Lung (tissue), 12 donors: Measurements from ENCODE around the gene GBP7. TPM values are rescaled to one million over a fixed set of nuclear protein-coding genes. Genes with fewer than 3 reads are reported as not detected.
A peak's percentile ranks its signal among the peaks of the same experiment; 100 is the strongest.

ENCODE experiments used
- ATAC-seq: fragments of 200-7000 bp; cut with Tn5 transposase; one replicate; pipeline ENCODE4 v1.9.1; 2020; ENCODE audit warnings: moderate number of reproducible peaks; ENCODE audit not compliant: insufficient read depth, low FRiP score
- DNase-seq, 3 donors: peaks; one replicate each; pipeline ENCODE4 v3.0.0-alpha.2; 2013 to 2017
- H3K27ac ChIP-seq, 2 donors: one replicate each; pipeline ENCODE4 v1.5.1; 2013; ENCODE audit warnings: mild to moderate bottlenecking in 2 of 2, moderate library complexity in 2 of 2, control low read depth in 1 of 2, inconsistent platforms in 1 of 2, low read depth in 1 of 2, low read length in 1 of 2
- H3K27me3 ChIP-seq, 3 donors: one replicate each; pipeline ENCODE4 v1.5.1; 2013; ENCODE audit warnings: low read length in 2 of 3; ENCODE audit not compliant: control insufficient read depth in 3 of 3, insufficient read depth in 3 of 3
- H3K36me3 ChIP-seq, 4 donors: one replicate each; pipeline ENCODE4 v1.5.1; 2013; ENCODE audit warnings: low read length in 4 of 4, mild to moderate bottlenecking in 1 of 4, moderate library complexity in 1 of 4; ENCODE audit not compliant: control insufficient read depth in 4 of 4, insufficient read depth in 4 of 4
- H3K4me1 ChIP-seq, 5 donors: one replicate each; pipeline ENCODE4 v1.5.1; 2013; ENCODE audit warnings: low read length in 5 of 5, mild to moderate bottlenecking in 2 of 5, moderate library complexity in 1 of 5; ENCODE audit not compliant: control insufficient read depth in 5 of 5, insufficient read depth in 5 of 5
- H3K4me3 ChIP-seq: one replicate; pipeline ENCODE4 v1.5.1; 2013; ENCODE audit warnings: mild to moderate bottlenecking, control low read depth, moderate library complexity
- H3K9ac ChIP-seq, 2 donors: one replicate each; pipeline ENCODE4 v1.5.1; 2013; ENCODE audit warnings: low read length in 2 of 2, control low read depth in 1 of 2; ENCODE audit not compliant: insufficient read depth in 1 of 2
- H3K9me3 ChIP-seq, 4 donors: one replicate each; pipeline ENCODE4 v1.5.1; 2013; ENCODE audit warnings: low read length in 3 of 4, mild to moderate bottlenecking in 1 of 4, moderate library complexity in 1 of 4; ENCODE audit not compliant: control insufficient read depth in 4 of 4, insufficient read depth in 3 of 4
- CTCF ChIP-seq: IDR thresholded peaks from 2 replicates; pipeline ENCODE4 v1.5.1; 2012; ENCODE audit warnings: mild to moderate bottlenecking; ENCODE audit errors: control extremely low read depth, extremely low read depth
- WGBS, 2 donors: extraction: QIAGEN DNeasy Blood & Tissue Kit; methylation state at CpG; one replicate each; pipeline ENCODE4 v1.1.7; 2013; 5-methylcytosine and 5-hydroxymethylcytosine counted together
- polyA plus RNA-seq, 2 donors: library from polyadenylated mRNA; stranded (reverse); fragments of 200-250 nt; gene quantifications; one replicate each; pipeline ENCODE4 v1.2.1, GENCODE V29; 2013
- total RNA-seq, 2 donors: library from RNA; depleted of rRNA in 1 of 2; stranded (reverse); fragments of >200 nt in 1 of 2; gene quantifications; one replicate each; pipeline ENCODE4 v1.2.1, GENCODE V29; 2014 to 2021
- donor health status: control.
- donor health status: control.
- donor health status: Bipolar disorder and iron deficiency.
- donor health status: healthy.
- donor health status: DM: yes; HTN: yes; CAD: no.

Gene GBP7
- total and polyA plus RNA-seq, 4 donors, result 0.01 to 0.09 TPM; not detected in 2

GRCh38 chr1:89149229-89149628, 26.6 kb downstream of the GBP7 start:
- no peak overlapping the region for H3K9ac ChIP-seq
- DNase-seq, result peak in 2 of 3 donors; percentile 13 to 34
- no peak overlapping the region for H3K27ac ChIP-seq
- TF ChIP-seq CTCF, result no peak
- no peak overlapping the region for H3K4me3 ChIP-seq
- H3K27me3 ChIP-seq, result no peaks in the 10 kb centered on the region
- whole genome bisulfite sequencing, 2 donors, result 69 to 73% methylated on average over 3 of the region's 3 CpGs
- H3K9me3 ChIP-seq, result peaks cover 0 to 1% (median 0%) of the 10 kb centered on the region in 4 donors
- H3K4me1 ChIP-seq, result no peaks in the 10 kb centered on the region
- no peaks in the 10 kb centered on the region for H3K36me3 ChIP-seq
- ATAC-seq, result no peak

GRCh38 chr1:89147678-89148658, 27.8 kb downstream of the GBP7 start:
- Histone ChIP-seq H3K36me3 (no peaks in the 10 kb centered on the region), H3K9me3 (peaks cover 0 to 1% (median 0%) of the 10 kb centered on the region in 4 donors), H3K4me3 (no peak overlapping the region), H3K9ac (no peak overlapping the region), H3K27ac (no peak overlapping the region), H3K27me3 (no peaks in the 10 kb centered on the region), H3K4me1 (no peaks in the 10 kb centered on the region)
- 70 to 88% methylated on average over 3 of the region's 3 CpGs for WGBS, 2 donors
- no peak for TF ChIP-seq CTCF
- peak; percentile 27 for ATAC-seq
- no peak for DNase-seq

- no peak for TF ChIP-seq CTCF
- ATAC-seq (no peak), DNase-seq (no peak)
- Histone ChIP-seq H3K27me3 (no peaks in the 10 kb centered on the region), H3K9ac (no peak overlapping the region), H3K36me3 (no peaks in the 10 kb centered on the region), H3K4me1 (no peaks in the 10 kb centered on the region), H3K9me3 (no peaks in the 10 kb centered on the region), H3K27ac (no peak overlapping the region), H3K4me3 (no peak overlapping the region)
- WGBS, 2 donors, result 74% methylated on average over 3 of the region's 3 CpGs
Measured at GRCh38 chr1:89146721-89147120, 29.1 kb downstream of the GBP7 start.
